ENCODE measurements around the gene FXYD3.

FXYD3 gene

GRCh38 chr19:35117799-35118198, 2.2 kb downstream of the FXYD3 start:
- TF ChIP-seq FOXP2 (optimal IDR thresholded peaks at IDR 0.05; ENCODE audit: borderline replicate concordance, extremely low read depth, extremely low read length, insufficient read depth) (no peak), TAF1 (IDR thresholded peaks at IDR 0.05; ENCODE audit: borderline replicate concordance, insufficient read depth, low read length) (no peak), POLR2AphosphoS5 (IDR thresholded peaks at IDR 0.05; ENCODE audit: low read depth, low read length) (no peak), SIN3A (IDR thresholded peaks at IDR 0.05; ENCODE audit: borderline replicate concordance, insufficient read depth, low read length) (no peak), REST (IDR thresholded peaks at IDR 0.05; ENCODE audit: insufficient read depth in 1 of 2, low read depth in 2 of 2, low read length in 2 of 2) (no peak)

GRCh38 chr19:35118268-35119020, 2.8 kb downstream of the FXYD3 start:
- TF ChIP-seq REST (IDR thresholded peaks at IDR 0.05; ENCODE audit: insufficient read depth in 1 of 2, low read depth in 2 of 2, low read length in 2 of 2) (no peak), FOXP2 (optimal IDR thresholded peaks at IDR 0.05; ENCODE audit: borderline replicate concordance, extremely low read depth, extremely low read length, insufficient read depth) (no peak), TAF1 (IDR thresholded peaks at IDR 0.05; ENCODE audit: borderline replicate concordance, insufficient read depth, low read length) (no peak)

GRCh38 chr19:35119091-35119490, 3.5 kb downstream of the FXYD3 start:
- TF ChIP-seq REST (IDR thresholded peaks at IDR 0.05; ENCODE audit: insufficient read depth in 1 of 2, low read depth in 2 of 2, low read length in 2 of 2) (no peak), SIN3A (IDR thresholded peaks at IDR 0.05; ENCODE audit: borderline replicate concordance, insufficient read depth, low read length) (no peak), FOXP2 (optimal IDR thresholded peaks at IDR 0.05; ENCODE audit: borderline replicate concordance, extremely low read depth, extremely low read length, insufficient read depth) (no peak), POLR2AphosphoS5 (IDR thresholded peaks at IDR 0.05; ENCODE audit: low read depth, low read length) (no peak), TAF1 (IDR thresholded peaks at IDR 0.05; ENCODE audit: borderline replicate concordance, insufficient read depth, low read length) (no peak)

- no peak for TF ChIP-seq SIN3A (IDR thresholded peaks at IDR 0.05; ENCODE audit: borderline replicate concordance, insufficient read depth, low read length)
- TF ChIP-seq POLR2AphosphoS5 (IDR thresholded peaks at IDR 0.05; ENCODE audit: low read depth, low read length) = no peak
- TF ChIP-seq REST (IDR thresholded peaks at IDR 0.05; ENCODE audit: insufficient read depth in 1 of 2, low read depth in 2 of 2, low read length in 2 of 2) = no peak
- no peak for TF ChIP-seq FOXP2 (optimal IDR thresholded peaks at IDR 0.05; ENCODE audit: borderline replicate concordance, extremely low read depth, extremely low read length, insufficient read depth)
- TF ChIP-seq TAF1 (IDR thresholded peaks at IDR 0.05; ENCODE audit: borderline replicate concordance, insufficient read depth, low read length) = no peak
Measured at GRCh38 chr19:35119578-35120155, 4.0 kb downstream of the FXYD3 start.

Data from PFSK-1 (cell line).